Upper lobe of left lung (tissue), 6 donors: ENCODE data around the gene ARID1B. TPM values are rescaled to one million over a fixed set of nuclear protein-coding genes. Genes with fewer than 3 reads are reported as not detected.

Source experiments
- ATAC-seq, 2 donors: fragments of 200-7000 bp; cut with Tn5 transposase; one replicate each; pipeline ENCODE4 v1.9.1; 2022; ENCODE audit warnings: mild to moderate bottlenecking in 2 of 2, moderate library complexity in 2 of 2; ENCODE audit not compliant: low FRiP score in 2 of 2
- DNase-seq, 2 donors: peaks; one replicate each; pipeline ENCODE4 v3.0.0-alpha.2; 2019 to 2020
- H3K27ac ChIP-seq, 4 donors: fragments of 200-600 bp; sonication (generic); one replicate each; pipeline ENCODE4 v1.5.1; 2016 to 2019
- H3K27me3 ChIP-seq, 4 donors: fragments of 200-600 bp; sonication (generic); one replicate each; pipeline ENCODE4 v1.5.1; 2017 to 2019
- H3K36me3 ChIP-seq, 4 donors: fragments of 200-600 bp; sonication (generic); one replicate each; pipeline ENCODE4 v1.5.1; 2016 to 2019
- H3K4me1 ChIP-seq, 4 donors: fragments of 200-600 bp; sonication (generic); one replicate each; pipeline ENCODE4 v1.5.1; 2018 to 2019
- H3K4me3 ChIP-seq, 4 donors: fragments of 200-600 bp; sonication (generic); one replicate each; pipeline ENCODE4 v1.5.1; 2017 to 2019; ENCODE audit warnings: mild to moderate bottlenecking in 2 of 4, moderate library complexity in 1 of 4
- H3K9me3 ChIP-seq, 4 donors: fragments of 200-600 bp; sonication (generic); one replicate each; pipeline ENCODE4 v1.5.1; 2018 to 2019
- CTCF ChIP-seq, 6 experiments: fragments of 450-650 bp in 4 of 6; fragments of 200-600 bp in 2 of 6; sonication (generic) in 2 of 6; IDR thresholded peaks; one replicate each; pipeline ENCODE4 v1.5.1; 2016 to 2019; ENCODE audit warnings: antibody characterized with exemption in 6 of 6
- EP300 ChIP-seq, 4 donors: sonication (generic); formaldehyde crosslinking; IDR thresholded peaks; one replicate each; pipeline ENCODE4 v1.5.1; 2017; ENCODE audit warnings: antibody characterized with exemption in 4 of 4, control low read depth in 2 of 4
- POLR2A ChIP-seq, 4 donors: fragments of 450-650 bp; IDR thresholded peaks; one replicate each; pipeline ENCODE4 v1.5.1; 2016 to 2017; ENCODE audit warnings: antibody characterized with exemption in 4 of 4, mild to moderate bottlenecking in 2 of 4
- POLR2AphosphoS5 ChIP-seq, 2 donors: sonication (generic); formaldehyde crosslinking; IDR thresholded peaks; one replicate each; pipeline ENCODE4 v1.5.1; 2017; ENCODE audit warnings: antibody characterized with exemption in 2 of 2
- WGBS, 2 donors: methylation state at CpG; one replicate each; pipeline ENCODE4 v1.1.5; 2017 to 2018; 5-methylcytosine and 5-hydroxymethylcytosine counted together
- total RNA-seq, 6 donors: library from RNA; depleted of rRNA in 4 of 6; stranded (reverse); fragments of >200 nt in 4 of 6; gene quantifications; one replicate each; pipeline versions ENCODE4 v1.1.0 to v1.2.1, GENCODE V29; 2016 to 2021
- donor health status: DM: no; HTN: no; CAD: no; lungs with moderate emphysema.
- donor health status: DM: no; HTN: yes; CAD: no; lungs with severe emphysema.

The ARID1B gene
- total RNA-seq, 6 donors from 2014 or later, result 66.4 to 168 (median 109) TPM

- Histone ChIP-seq H3K4me3 (no peak overlapping the region), H3K4me1 (peaks cover 27 to 42% (median 37%) of the 10 kb centered on the region in 4 donors), H3K36me3 (no peaks in the 10 kb centered on the region), H3K27ac (peak overlapping the region in 1 of 4 donors; percentile 20), H3K9me3 (no peaks in the 10 kb centered on the region), H3K27me3 (no peaks in the 10 kb centered on the region)
- ATAC-seq, result no peak
- WGBS, 2 donors, result 75 to 82% methylated on average over 4 of the region's 4 CpGs
- no peak for TF ChIP-seq CTCF (IDR thresholded peaks at IDR 0.05)
- no peak for TF ChIP-seq POLR2AphosphoS5 (IDR thresholded peaks at IDR 0.05)
- no peak for TF ChIP-seq EP300 (IDR thresholded peaks at IDR 0.05)
- TF ChIP-seq POLR2A (IDR thresholded peaks at IDR 0.05), result no peak
- DNase-seq, result no peak
Observed at GRCh38 chr6:156806155-156806554, 29.0 kb downstream of the ARID1B start.

GRCh38 chr6:156807028-156807427 lies 29.9 kb downstream of the ARID1B start:
- no peaks in the 10 kb centered on the region for H3K36me3 ChIP-seq
- WGBS, 2 donors, result 71 to 81% methylated on average over 11 of the region's 11 CpGs
- no peak overlapping the region for H3K27ac ChIP-seq

GRCh38 chr6:156807795-156808194 lies 30.6 kb downstream of the ARID1B start:
- no peaks in the 10 kb centered on the region for H3K9me3 ChIP-seq
- DNase-seq, result no peak
- peak in 1 of 2 donors; percentile 20 for ATAC-seq
- H3K36me3 ChIP-seq, result no peaks in the 10 kb centered on the region
- H3K27me3 ChIP-seq, result no peaks in the 10 kb centered on the region
- H3K4me3 ChIP-seq, result no peak overlapping the region
- peaks cover 23 to 33% (median 28%) of the 10 kb centered on the region in 4 donors for H3K4me1 ChIP-seq
- TF ChIP-seq POLR2A (IDR thresholded peaks at IDR 0.05) (no peak), CTCF (IDR thresholded peaks at IDR 0.05) (no peak), EP300 (IDR thresholded peaks at IDR 0.05) (no peak), POLR2AphosphoS5 (IDR thresholded peaks at IDR 0.05) (no peak)
- peak overlapping the region in 1 of 4 donors; percentile 36 for H3K27ac ChIP-seq
- WGBS, 2 donors, result 47% methylated on average over 6 of the region's 6 CpGs

More at GRCh38 chr6:156807028-156807427, 29.9 kb downstream of the ARID1B start:
- ATAC-seq (peak in 1 of 2 donors; percentile 79), DNase-seq (peak in 1 of 2 donors; percentile 32)
- Histone ChIP-seq H3K9me3 (no peaks in the 10 kb centered on the region), H3K27me3 (no peaks in the 10 kb centered on the region), H3K4me3 (no peak overlapping the region), H3K4me1 (peaks cover 27 to 33% (median 32%) of the 10 kb centered on the region in 4 donors)
- no peak for TF ChIP-seq POLR2AphosphoS5 (IDR thresholded peaks at IDR 0.05)
- TF ChIP-seq POLR2A (IDR thresholded peaks at IDR 0.05), result no peak
- no peak for TF ChIP-seq EP300 (IDR thresholded peaks at IDR 0.05)
- no peak for TF ChIP-seq CTCF (IDR thresholded peaks at IDR 0.05)

- H3K27ac ChIP-seq, result peak overlapping the region in 2 of 4 donors; percentile 9 to 36
- H3K9me3 ChIP-seq, result no peaks in the 10 kb centered on the region
- ATAC-seq (peak in 1 of 2 donors; percentile 56), DNase-seq (peak in 1 of 2 donors; percentile 70)
- no peaks in the 10 kb centered on the region for H3K36me3 ChIP-seq
- 15 to 16% methylated on average over 2 of the region's 2 CpGs for WGBS, 2 donors
- peaks cover 23 to 30% (median 29%) of the 10 kb centered on the region in 4 donors for H3K4me1 ChIP-seq
- no peaks in the 10 kb centered on the region for H3K27me3 ChIP-seq
- TF ChIP-seq POLR2A (IDR thresholded peaks at IDR 0.05), result no peak
- no peak for TF ChIP-seq EP300 (IDR thresholded peaks at IDR 0.05)
- TF ChIP-seq CTCF (IDR thresholded peaks at IDR 0.05), result no peak
- TF ChIP-seq POLR2AphosphoS5 (IDR thresholded peaks at IDR 0.05), result no peak
- H3K4me3 ChIP-seq, result no peak overlapping the region
Observed at GRCh38 chr6:156808287-156808686, 31.1 kb downstream of the ARID1B start.

- H3K4me3 ChIP-seq, result no peak overlapping the region
- no peaks in the 10 kb centered on the region for H3K36me3 ChIP-seq
- peak; percentile 74 to 80 for ATAC-seq
- H3K9me3 ChIP-seq, result no peaks in the 10 kb centered on the region
- peaks cover 23 to 31% (median 29%) of the 10 kb centered on the region in 4 donors for H3K4me1 ChIP-seq
- 41 to 48% methylated on average over 4 of the region's 4 CpGs for WGBS, 2 donors
- no peaks in the 10 kb centered on the region for H3K27me3 ChIP-seq
- peak overlapping the region in 2 of 4 donors; percentile 9 to 36 for H3K27ac ChIP-seq
- DNase-seq, result peak in 1 of 2 donors; percentile 60
- no peak for TF ChIP-seq CTCF (IDR thresholded peaks at IDR 0.05)
- TF ChIP-seq POLR2A (IDR thresholded peaks at IDR 0.05), result no peak
- no peak for TF ChIP-seq EP300 (IDR thresholded peaks at IDR 0.05)
- TF ChIP-seq POLR2AphosphoS5 (IDR thresholded peaks at IDR 0.05), result no peak
Observed at GRCh38 chr6:156809034-156809433, 31.9 kb downstream of the ARID1B start.
